K562 (cell line): ENCODE measurements around the gene ERGIC1.

Experiments
- ATF1 ChIP-seq, 2 experiments: fragments of 450-650 bp in 1 of 2; IDR thresholded peaks; 2 replicates each; pipeline ENCODE4 v1.6.1; 2016; ENCODE audit warnings: missing compliant biosample characterization in 1 of 2, missing genetic modification characterization in 1 of 2
- DNMT1 ChIP-seq: fragments of 450-650 bp; IDR thresholded peaks from 2 replicates; pipeline ENCODE4 v1.6.1; 2016; ENCODE audit warnings: antibody characterized with exemption, mild to moderate bottlenecking
- FOXP1 ChIP-seq: sonication (generic); formaldehyde crosslinking; IDR thresholded peaks from 2 replicates; pipeline ENCODE4 v1.8.0; 2022; ENCODE audit warnings: mild to moderate bottlenecking, missing genetic modification reagents
- OTX1 ChIP-seq: fragments of 450-650 bp; formaldehyde crosslinking; IDR thresholded peaks from 2 replicates; pipeline ENCODE4 v1.4.0; 2022; ENCODE audit warnings: mild to moderate bottlenecking
- POLR2A ChIP-seq: fragments of 450-650 bp; conservative IDR thresholded peaks from 2 replicates; pipeline ENCODE4 v1.6.1; 2016
- POLR2AphosphoS5 ChIP-seq: IDR thresholded peaks from 2 replicates; pipeline ENCODE4 v1.6.1; 2011; ENCODE audit warnings: mild to moderate bottlenecking, low read depth, low read length, moderate library complexity; ENCODE audit not compliant: control insufficient read depth, insufficient read depth
- POLR2G ChIP-seq: fragments of 200-400 bp; formaldehyde crosslinking; IDR thresholded peaks from 2 replicates; pipeline ENCODE4 v1.6.1; 2017; ENCODE audit warnings: low read depth, mild to moderate bottlenecking, antibody characterized with exemption, low read length, moderate library complexity
- RFX5 ChIP-seq: IDR thresholded peaks from 2 replicates; pipeline ENCODE4 v1.6.1; 2011; ENCODE audit warnings: low read depth, mild to moderate bottlenecking, improper control_type of control experiment, low read length
- SMAD2 ChIP-seq: fragments of 150-350 bp; IDR thresholded peaks from 2 replicates; pipeline ENCODE4 v1.6.1; 2014; ENCODE audit warnings: low read depth, mild to moderate bottlenecking, low read length
- TAF1 ChIP-seq: IDR thresholded peaks from 2 replicates; pipeline ENCODE4 v1.6.1; 2011; ENCODE audit warnings: mild to moderate bottlenecking, low read length, moderate library complexity; ENCODE audit not compliant: insufficient read depth, control insufficient read depth, severe bottlenecking; ENCODE audit errors: extremely low read depth
- TCF7L2 ChIP-seq: fragments of 150-350 bp; IDR thresholded peaks from 2 replicates; pipeline ENCODE4 v1.6.1; 2016; ENCODE audit warnings: low read depth, mild to moderate bottlenecking, low read length, moderate library complexity
- TF ChIP-seq, protein P1 (sequence below): fragments of 450-650 bp; IDR thresholded peaks from 2 replicates; pipeline ENCODE4 v1.6.1; 2016; ENCODE audit warnings: low read depth
- TF ChIP-seq, protein P2 (sequence below): IDR thresholded peaks from 3 replicates; pipeline ENCODE4 v1.6.1; 2011; ENCODE audit warnings: borderline replicate concordance, mild to moderate bottlenecking; ENCODE audit not compliant: insufficient read length, insufficient read depth

DNA sequence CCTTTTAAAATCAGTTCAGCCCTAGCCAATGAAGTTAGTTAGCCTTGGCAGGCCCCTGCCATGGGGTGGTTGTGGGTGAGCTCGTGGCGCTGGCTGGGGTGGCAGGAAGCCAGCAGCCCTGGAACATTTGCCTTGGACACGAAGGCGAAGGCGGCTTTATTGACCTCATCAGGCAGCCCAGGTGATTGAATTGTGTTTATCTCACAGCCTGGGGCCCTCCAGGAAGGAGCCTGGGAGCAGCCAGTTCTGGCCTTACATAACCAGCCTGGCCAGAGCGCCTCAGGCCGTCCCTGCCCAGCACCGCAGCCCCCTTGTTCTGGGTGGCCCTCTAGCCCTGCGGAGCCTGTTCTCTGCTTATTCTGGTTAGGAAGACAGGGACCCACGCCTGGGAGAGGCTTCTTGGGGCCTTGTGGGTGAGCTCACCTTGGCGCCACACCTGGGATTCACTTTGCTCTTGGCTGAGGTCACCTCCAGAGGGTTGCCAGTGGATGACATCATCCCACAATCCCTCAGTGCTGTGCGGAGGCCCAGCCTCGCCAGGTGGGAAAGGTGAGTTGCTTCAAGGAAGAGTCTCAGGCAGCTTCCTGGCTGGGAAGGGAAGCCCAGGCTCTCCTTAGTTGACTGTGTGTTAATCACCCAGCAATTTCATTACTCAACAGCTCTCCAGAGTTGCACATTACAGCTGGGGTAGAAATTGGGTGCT, 70.7 kb downstream of the ERGIC1 start:
- TF ChIP-seq ATF1 (CRISPR knock-in tag; IDR thresholded peaks at IDR 0.05) (no peak), ATF1 (tag; IDR thresholded peaks at IDR 0.05) (no peak), DNMT1 (no peak), POLR2G (no peak), POLR2A (no peak), OTX1 (CRISPR knock-in tag) (no peak), FOXP1 (no peak), POLR2AphosphoS5 (no peak), RFX5 (no peak), TCF7L2 (no peak), TAF1 (no peak), SMAD2 (no peak)
- TF ChIP-seq, protein P1, sequence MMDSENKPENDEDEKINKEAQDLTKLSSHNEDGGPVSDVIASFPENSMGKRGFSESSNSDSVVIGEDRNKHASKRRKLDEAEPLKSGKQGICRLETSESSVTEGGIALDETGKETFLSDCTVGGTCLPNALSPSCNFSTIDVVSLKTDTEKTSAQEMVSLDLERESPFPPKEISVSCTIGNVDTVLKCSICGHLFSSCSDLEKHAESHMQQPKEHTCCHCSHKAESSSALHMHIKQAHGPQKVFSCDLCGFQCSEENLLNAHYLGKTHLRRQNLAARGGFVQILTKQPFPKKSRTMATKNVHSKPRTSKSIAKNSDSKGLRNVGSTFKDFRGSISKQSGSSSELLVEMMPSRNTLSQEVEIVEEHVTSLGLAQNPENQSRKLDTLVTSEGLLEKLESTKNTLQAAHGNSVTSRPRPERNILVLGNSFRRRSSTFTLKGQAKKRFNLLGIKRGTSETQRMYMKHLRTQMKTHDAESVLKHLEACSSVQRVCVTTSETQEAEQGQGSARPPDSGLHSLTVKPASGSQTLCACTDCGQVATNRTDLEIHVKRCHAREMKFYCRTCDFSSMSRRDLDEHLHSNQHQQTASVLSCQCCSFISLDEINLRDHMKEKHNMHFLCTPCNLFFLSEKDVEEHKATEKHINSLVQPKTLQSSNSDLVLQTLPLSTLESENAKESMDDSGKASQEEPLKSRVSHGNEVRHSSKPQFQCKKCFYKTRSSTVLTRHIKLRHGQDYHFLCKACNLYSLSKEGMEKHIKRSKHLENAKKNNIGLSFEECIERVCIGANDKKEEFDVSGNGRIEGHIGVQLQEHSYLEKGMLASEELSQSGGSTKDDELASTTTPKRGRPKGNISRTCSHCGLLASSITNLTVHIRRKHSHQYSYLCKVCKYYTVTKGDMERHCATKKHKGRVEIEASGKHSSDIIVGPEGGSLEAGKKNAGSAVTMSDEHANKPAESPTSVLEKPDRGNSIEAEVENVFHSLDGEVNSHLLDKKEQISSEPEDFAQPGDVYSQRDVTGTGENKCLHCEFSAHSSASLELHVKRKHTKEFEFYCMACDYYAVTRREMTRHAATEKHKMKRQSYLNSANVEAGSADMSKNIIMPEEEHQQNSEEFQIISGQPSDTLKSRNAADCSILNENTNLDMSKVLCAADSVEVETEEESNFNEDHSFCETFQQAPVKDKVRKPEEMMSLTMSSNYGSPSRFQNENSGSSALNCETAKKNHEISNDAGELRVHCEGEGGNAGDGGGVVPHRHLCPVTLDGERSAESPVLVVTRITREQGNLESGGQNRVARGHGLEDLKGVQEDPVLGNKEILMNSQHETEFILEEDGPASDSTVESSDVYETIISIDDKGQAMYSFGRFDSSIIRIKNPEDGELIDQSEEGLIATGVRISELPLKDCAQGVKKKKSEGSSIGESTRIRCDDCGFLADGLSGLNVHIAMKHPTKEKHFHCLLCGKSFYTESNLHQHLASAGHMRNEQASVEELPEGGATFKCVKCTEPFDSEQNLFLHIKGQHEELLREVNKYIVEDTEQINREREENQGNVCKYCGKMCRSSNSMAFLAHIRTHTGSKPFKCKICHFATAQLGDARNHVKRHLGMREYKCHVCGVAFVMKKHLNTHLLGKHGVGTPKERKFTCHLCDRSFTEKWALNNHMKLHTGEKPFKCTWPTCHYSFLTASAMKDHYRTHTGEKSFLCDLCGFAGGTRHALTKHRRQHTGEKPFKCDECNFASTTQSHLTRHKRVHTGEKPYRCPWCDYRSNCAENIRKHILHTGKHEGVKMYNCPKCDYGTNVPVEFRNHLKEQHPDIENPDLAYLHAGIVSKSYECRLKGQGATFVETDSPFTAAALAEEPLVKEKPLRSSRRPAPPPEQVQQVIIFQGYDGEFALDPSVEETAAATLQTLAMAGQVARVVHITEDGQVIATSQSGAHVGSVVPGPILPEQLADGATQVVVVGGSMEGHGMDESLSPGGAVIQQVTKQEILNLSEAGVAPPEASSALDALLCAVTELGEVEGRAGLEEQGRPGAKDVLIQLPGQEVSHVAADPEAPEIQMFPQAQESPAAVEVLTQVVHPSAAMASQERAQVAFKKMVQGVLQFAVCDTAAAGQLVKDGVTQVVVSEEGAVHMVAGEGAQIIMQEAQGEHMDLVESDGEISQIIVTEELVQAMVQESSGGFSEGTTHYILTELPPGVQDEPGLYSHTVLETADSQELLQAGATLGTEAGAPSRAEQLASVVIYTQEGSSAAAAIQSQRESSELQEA: no peak
- TF ChIP-seq, protein P2, sequence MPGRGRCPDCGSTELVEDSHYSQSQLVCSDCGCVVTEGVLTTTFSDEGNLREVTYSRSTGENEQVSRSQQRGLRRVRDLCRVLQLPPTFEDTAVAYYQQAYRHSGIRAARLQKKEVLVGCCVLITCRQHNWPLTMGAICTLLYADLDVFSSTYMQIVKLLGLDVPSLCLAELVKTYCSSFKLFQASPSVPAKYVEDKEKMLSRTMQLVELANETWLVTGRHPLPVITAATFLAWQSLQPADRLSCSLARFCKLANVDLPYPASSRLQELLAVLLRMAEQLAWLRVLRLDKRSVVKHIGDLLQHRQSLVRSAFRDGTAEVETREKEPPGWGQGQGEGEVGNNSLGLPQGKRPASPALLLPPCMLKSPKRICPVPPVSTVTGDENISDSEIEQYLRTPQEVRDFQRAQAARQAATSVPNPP: no peak
